WERI-Rb-1 (cell line): ENCODE data around the gene COL2A1.

ENCODE experiments used
- DNase-seq: peaks from one replicate; pipeline ENCODE4 v3.0.0-alpha.2; 2020
- H3K27ac ChIP-seq: fragments of 250-450 bp; sonication (Bioruptor Pico); 2 replicates; pipeline ENCODE4 v1.5.1; 2020; ENCODE audit warnings: mild to moderate bottlenecking, moderate library complexity
- H3K27me3 ChIP-seq: fragments of 250-450 bp; sonication (Bioruptor Pico); 2 replicates; pipeline ENCODE4 v1.5.1; 2021; ENCODE audit warnings: mild to moderate bottlenecking, low read depth, moderate library complexity; ENCODE audit not compliant: insufficient read depth, severe bottlenecking
- H3K36me3 ChIP-seq: fragments of 250-450 bp; sonication (Bioruptor Pico); 2 replicates; pipeline ENCODE4 v1.5.1; 2020; ENCODE audit warnings: mild to moderate bottlenecking, moderate library complexity
- H3K4me3 ChIP-seq: 2 replicates; pipeline ENCODE4 v1.5.1; 2011; ENCODE audit warnings: low read depth, mild to moderate bottlenecking, control low read depth, low read length
- H3K9me3 ChIP-seq: fragments of 250-450 bp; sonication (Bioruptor Pico); 2 replicates; pipeline ENCODE4 v1.5.1; 2021; ENCODE audit warnings: mild to moderate bottlenecking, moderate library complexity; ENCODE audit not compliant: severe bottlenecking
- TF ChIP-seq, protein P1 (sequence below): IDR thresholded peaks from 2 replicates; pipeline ENCODE4 v1.5.1; 2011; ENCODE audit warnings: low read depth, mild to moderate bottlenecking, control low read depth, inconsistent platforms, low read length

COL2A1 gene

GRCh38 chr12:48045965-48046518 is 41.8 kb upstream of the COL2A1 start:
- H3K4me3 ChIP-seq = no peak overlapping the region
- TF ChIP-seq, protein P1, sequence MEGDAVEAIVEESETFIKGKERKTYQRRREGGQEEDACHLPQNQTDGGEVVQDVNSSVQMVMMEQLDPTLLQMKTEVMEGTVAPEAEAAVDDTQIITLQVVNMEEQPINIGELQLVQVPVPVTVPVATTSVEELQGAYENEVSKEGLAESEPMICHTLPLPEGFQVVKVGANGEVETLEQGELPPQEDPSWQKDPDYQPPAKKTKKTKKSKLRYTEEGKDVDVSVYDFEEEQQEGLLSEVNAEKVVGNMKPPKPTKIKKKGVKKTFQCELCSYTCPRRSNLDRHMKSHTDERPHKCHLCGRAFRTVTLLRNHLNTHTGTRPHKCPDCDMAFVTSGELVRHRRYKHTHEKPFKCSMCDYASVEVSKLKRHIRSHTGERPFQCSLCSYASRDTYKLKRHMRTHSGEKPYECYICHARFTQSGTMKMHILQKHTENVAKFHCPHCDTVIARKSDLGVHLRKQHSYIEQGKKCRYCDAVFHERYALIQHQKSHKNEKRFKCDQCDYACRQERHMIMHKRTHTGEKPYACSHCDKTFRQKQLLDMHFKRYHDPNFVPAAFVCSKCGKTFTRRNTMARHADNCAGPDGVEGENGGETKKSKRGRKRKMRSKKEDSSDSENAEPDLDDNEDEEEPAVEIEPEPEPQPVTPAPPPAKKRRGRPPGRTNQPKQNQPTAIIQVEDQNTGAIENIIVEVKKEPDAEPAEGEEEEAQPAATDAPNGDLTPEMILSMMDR = no peak
- H3K9me3 ChIP-seq = no peaks in the 10 kb centered on the region
- DNase-seq = no peak
- H3K36me3 ChIP-seq = peaks cover 46% of the 10 kb centered on the region
- H3K27me3 ChIP-seq = no peaks in the 10 kb centered on the region
- no peak overlapping the region for H3K27ac ChIP-seq

GRCh38 chr12:48045061-48045846 is 41.0 kb upstream of the COL2A1 start:
- H3K9me3 ChIP-seq = no peaks in the 10 kb centered on the region
- H3K27ac ChIP-seq = no peak overlapping the region
- TF ChIP-seq, protein P1 = no peak
- H3K27me3 ChIP-seq = no peaks in the 10 kb centered on the region
- no peak overlapping the region for H3K4me3 ChIP-seq
- no peak for DNase-seq
- H3K36me3 ChIP-seq = peaks cover 46% of the 10 kb centered on the region

- Histone ChIP-seq H3K27ac (no peak overlapping the region), H3K27me3 (no peaks in the 10 kb centered on the region), H3K36me3 (peaks cover 46% of the 10 kb centered on the region), H3K9me3 (no peaks in the 10 kb centered on the region), H3K4me3 (no peak overlapping the region)
- TF ChIP-seq, protein P1 = no peak
- DNase-seq = no peak
These were observed 40.1 kb upstream of the COL2A1 start for GRCh38 chr12:48044396-48044795.

- H3K27me3 ChIP-seq = no peaks in the 10 kb centered on the region
- H3K36me3 ChIP-seq = peaks cover 44% of the 10 kb centered on the region
- H3K4me3 ChIP-seq = no peak overlapping the region
- TF ChIP-seq, protein P1 = no peak
- H3K9me3 ChIP-seq = no peaks in the 10 kb centered on the region
- no peak for DNase-seq
- H3K27ac ChIP-seq = no peak overlapping the region
These were observed 39.5 kb upstream of the COL2A1 start for GRCh38 chr12:48043771-48044170.

GRCh38 chr12:48041591-48042423 is 37.5 kb upstream of the COL2A1 start:
- peaks cover 25% of the 10 kb centered on the region for H3K36me3 ChIP-seq
- H3K9me3 ChIP-seq = no peaks in the 10 kb centered on the region
- DNase-seq = no peak
- TF ChIP-seq, protein P1 = no peak
- H3K4me3 ChIP-seq = no peak overlapping the region
- H3K27me3 ChIP-seq = no peaks in the 10 kb centered on the region
- no peak overlapping the region for H3K27ac ChIP-seq
